Ovary (tissue), 9 donors: ENCODE measurements around the gene TCF12. TPM values are rescaled to one million over a fixed set of nuclear protein-coding genes. Genes with fewer than 3 reads are reported as not detected.

Experiments used
- DNase-seq, 5 donors: peaks; one replicate each; pipeline ENCODE4 v3.0.0-alpha.2; 2019 to 2020
- H3K27ac ChIP-seq, 2 donors: fragments of 200-600 bp; one replicate each; pipeline versions ENCODE4 v1.5.1 to v1.8.0; 2019 to 2022
- H3K27me3 ChIP-seq: fragments of 200-600 bp; one replicate; pipeline ENCODE4 v1.8.0; 2022
- H3K36me3 ChIP-seq: fragments of 200-600 bp; sonication (generic); one replicate; pipeline ENCODE4 v1.5.1; 2019
- H3K4me1 ChIP-seq: one replicate; pipeline ENCODE4 v1.8.1; 2013; ENCODE audit warnings: mild to moderate bottlenecking, moderate library complexity; ENCODE audit not compliant: insufficient read depth
- H3K4me3 ChIP-seq: fragments of 200-600 bp; sonication (generic); one replicate; pipeline ENCODE4 v1.5.1; 2017
- H3K9me3 ChIP-seq, 2 donors: fragments of 200-600 bp in 1 of 2; sonication (generic) in 1 of 2; one replicate each; pipeline versions ENCODE4 v1.5.1 to v1.8.1; 2013 to 2019; ENCODE audit warnings: mild to moderate bottlenecking in 1 of 2, moderate library complexity in 1 of 2
- EP300 ChIP-seq: sonication (generic); formaldehyde crosslinking; IDR thresholded peaks from one replicate; pipeline ENCODE4 v1.6.1; 2017; ENCODE audit warnings: antibody characterized with exemption
- POLR2A ChIP-seq: fragments of 450-650 bp; IDR thresholded peaks from one replicate; pipeline ENCODE4 v1.6.1; 2017; ENCODE audit warnings: antibody characterized with exemption, mild to moderate bottlenecking, moderate library complexity
- WGBS, 3 donors: extraction: QIAGEN DNeasy Blood & Tissue Kit in 1 of 3; methylation state at CpG; one replicate each; pipeline versions ENCODE4 v1.1.5 to v1.1.7; 2013 to 2017; 5-methylcytosine and 5-hydroxymethylcytosine counted together
- intact Hi-C, 4 donors: fragments of 100-400 bp; cut with DNase I; formaldehyde crosslinking; loops; one replicate each; pipeline versions ENCODE4 v1.11.0 to v1.15.1; 2022 to 2023
- polyA plus RNA-seq, 2 donors: library from polyadenylated mRNA; stranded (reverse); fragments of 200-250 nt in 1 of 2; fragments of 350-450 nt in 1 of 2; fragmentation: Illumina TruSeq in 1 of 2; extraction: RNeasy Lipid Tissue Mini Kit (QIAGEN cat#74804) in 1 of 2; gene quantifications; one replicate each; pipeline ENCODE4 v1.2.3, GENCODE V29; 2013 to 2014
- total RNA-seq, 7 donors: library from RNA; depleted of rRNA in 2 of 7; stranded (reverse); fragments of >200 nt in 2 of 7; fragmentation: NEBNext Ultra II Directional in 3 of 7; extraction: Animal tissue kit (Norgen Biotek cat#: 25700) in 3 of 7; gene quantifications; one replicate each; pipeline versions ENCODE4 v1.1.0 to v1.2.4, GENCODE V29; 2016 to 2023
- TF ChIP-seq, protein P1 (sequence below), 3 donors: fragments of 450-650 bp in 2 of 3; fragments of 200-600 bp in 1 of 3; IDR thresholded peaks; one replicate each; pipeline versions ENCODE4 v1.5.1 to v1.8.0; 2016 to 2022; ENCODE audit warnings: antibody characterized with exemption in 3 of 3, mild to moderate bottlenecking in 1 of 3
- donor health status: DM: no; HTN: no; CAD: no; lungs with moderate emphysema.
- donor health status: DM: no; HTN: no; CAD: no.
- donor health status: Bipolar disorder and iron deficiency.
- donor health status: DM: yes; HTN: yes; CAD: no.
- donor health status: DM: no; HTN: no; CAD: no.
- donor health status: DM: yes; HTN: yes; CAD: no.

Gene TCF12
- total and polyA plus RNA-seq, 9 donors = 28.6 to 150 (median 116) TPM

DNA sequence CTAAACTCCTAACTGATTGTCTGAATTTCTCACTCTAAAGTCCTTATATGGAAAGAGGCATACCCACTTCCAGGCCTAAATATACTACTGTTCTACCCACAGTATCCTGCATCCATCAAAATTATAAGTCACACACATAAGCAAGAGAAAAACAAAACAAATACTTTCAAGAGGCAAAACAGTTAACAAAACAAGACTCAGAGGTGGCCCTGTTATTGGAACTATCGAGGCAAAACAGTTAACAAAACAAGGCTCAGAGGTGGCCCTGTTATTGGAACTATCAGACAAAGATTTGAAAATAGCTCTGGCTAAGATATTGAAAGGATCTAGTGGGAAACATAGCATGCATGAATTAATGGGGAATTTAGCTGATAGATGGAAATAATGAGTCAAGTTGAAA is 233.7 kb downstream of the TCF12 start:
- H3K9me3 ChIP-seq = no peaks in the 10 kb centered on the region
- DNase-seq = no peak
- peaks cover 5% of the 10 kb centered on the region for H3K4me1 ChIP-seq
- H3K27me3 ChIP-seq = no peaks in the 10 kb centered on the region
- H3K27ac ChIP-seq = no peak overlapping the region
- H3K4me3 ChIP-seq = no peak overlapping the region
- H3K36me3 ChIP-seq = no peaks in the 10 kb centered on the region
- intact Hi-C loops = loop anchor here in 2 of 4 donors (10.0 kb wide), 2 partner anchors 63 to 373 kb away; no protein-coding TSS in a partner anchor
- no peak for TF ChIP-seq EP300
- no peak for TF ChIP-seq POLR2A
- TF ChIP-seq, protein P1, sequence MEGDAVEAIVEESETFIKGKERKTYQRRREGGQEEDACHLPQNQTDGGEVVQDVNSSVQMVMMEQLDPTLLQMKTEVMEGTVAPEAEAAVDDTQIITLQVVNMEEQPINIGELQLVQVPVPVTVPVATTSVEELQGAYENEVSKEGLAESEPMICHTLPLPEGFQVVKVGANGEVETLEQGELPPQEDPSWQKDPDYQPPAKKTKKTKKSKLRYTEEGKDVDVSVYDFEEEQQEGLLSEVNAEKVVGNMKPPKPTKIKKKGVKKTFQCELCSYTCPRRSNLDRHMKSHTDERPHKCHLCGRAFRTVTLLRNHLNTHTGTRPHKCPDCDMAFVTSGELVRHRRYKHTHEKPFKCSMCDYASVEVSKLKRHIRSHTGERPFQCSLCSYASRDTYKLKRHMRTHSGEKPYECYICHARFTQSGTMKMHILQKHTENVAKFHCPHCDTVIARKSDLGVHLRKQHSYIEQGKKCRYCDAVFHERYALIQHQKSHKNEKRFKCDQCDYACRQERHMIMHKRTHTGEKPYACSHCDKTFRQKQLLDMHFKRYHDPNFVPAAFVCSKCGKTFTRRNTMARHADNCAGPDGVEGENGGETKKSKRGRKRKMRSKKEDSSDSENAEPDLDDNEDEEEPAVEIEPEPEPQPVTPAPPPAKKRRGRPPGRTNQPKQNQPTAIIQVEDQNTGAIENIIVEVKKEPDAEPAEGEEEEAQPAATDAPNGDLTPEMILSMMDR (IDR thresholded peaks at IDR 0.05) = no peak
- 56 to 66% (median 65%) methylated on average over 1 of the region's 1 CpG for WGBS, 3 donors

GRCh38 chr15:57152666-57153539 is 234.5 kb downstream of the TCF12 start:
- Histone ChIP-seq H3K27ac (no peak overlapping the region), H3K27me3 (no peaks in the 10 kb centered on the region), H3K36me3 (no peaks in the 10 kb centered on the region), H3K4me1 (peaks cover 5% of the 10 kb centered on the region), H3K9me3 (no peaks in the 10 kb centered on the region), H3K4me3 (no peak overlapping the region)
- DNase-seq = no peak
- no peak for TF ChIP-seq EP300
- no peak for TF ChIP-seq POLR2A
- TF ChIP-seq, protein P1 (IDR thresholded peaks at IDR 0.05) = no peak
- 41 to 51% (median 51%) methylated on average over 3 of the region's 3 CpGs for WGBS, 3 donors
- intact Hi-C loops = loop anchor here in 2 of 4 donors (10.0 kb wide), 2 partner anchors 62 to 372 kb away; no protein-coding TSS in a partner anchor

- H3K27me3 ChIP-seq = no peaks in the 10 kb centered on the region
- H3K27ac ChIP-seq = no peak overlapping the region
- H3K36me3 ChIP-seq = no peaks in the 10 kb centered on the region
- peaks cover 5% of the 10 kb centered on the region for H3K4me1 ChIP-seq
- H3K9me3 ChIP-seq = no peaks in the 10 kb centered on the region
- no peak overlapping the region for H3K4me3 ChIP-seq
- WGBS, 3 donors = 44 to 66% (median 62%) methylated on average over 3 of the region's 3 CpGs
- TF ChIP-seq EP300 (no peak), POLR2A (no peak)
- TF ChIP-seq, protein P1 (IDR thresholded peaks at IDR 0.05) = no peak
- intact Hi-C loops = loop anchor here in 2 of 4 donors (10.0 kb wide), 2 partner anchors 58 to 368 kb away; no protein-coding TSS in a partner anchor
- DNase-seq = no peak
These were observed 237.9 kb downstream of the TCF12 start for GRCh38 chr15:57156210-57156884.

- peaks cover 5% of the 10 kb centered on the region for H3K4me1 ChIP-seq
- intact Hi-C loops = loop anchor here in 2 of 4 donors (10.0 kb wide), 2 partner anchors 56 to 366 kb away; no protein-coding TSS in a partner anchor
- TF ChIP-seq, protein P1 (IDR thresholded peaks at IDR 0.05) = no peak
- no peak for TF ChIP-seq EP300
These were observed 240.1 kb downstream of the TCF12 start for GRCh38 chr15:57158589-57158988.

More at GRCh38 chr15:57158589-57158988, 240.1 kb downstream of the TCF12 start:
- Histone ChIP-seq H3K4me3 (no peak overlapping the region), H3K27ac (no peak overlapping the region), H3K27me3 (no peaks in the 10 kb centered on the region), H3K36me3 (no peaks in the 10 kb centered on the region), H3K9me3 (no peaks in the 10 kb centered on the region)
- DNase-seq = no peak
